ENCODE results near the gene CPLANE2.

The CPLANE2 gene

GRCh38 chr1:16206547-16207317 lies 30.3 kb downstream of the CPLANE2 start:
- H3K4me1 Mint-ChIP-seq: peaks cover 34% of the 10 kb centered on the region

GRCh38 chr1:16205891-16206546 lies 31.0 kb downstream of the CPLANE2 start:
- Mint-ChIP-seq H3K4me1 (peaks cover 34% of the 10 kb centered on the region), H3K4me3 (peak overlapping the region; percentile 87), H3K27ac (no peak overlapping the region), H3K9me3 (no peaks in the 10 kb centered on the region), H3K36me3 (ENCODE audit: low read depth) (no peaks in the 10 kb centered on the region), H3K27me3 (ENCODE audit: low read depth, poor library complexity) (peaks cover 18% of the 10 kb centered on the region)
- DNase-seq: no peak
- TF ChIP-seq CTCF (IDR thresholded peaks at IDR 0.05): no peak

More at GRCh38 chr1:16206547-16207317, 30.3 kb downstream of the CPLANE2 start:
- Mint-ChIP-seq H3K36me3 (ENCODE audit: low read depth) (no peaks in the 10 kb centered on the region), H3K4me3 (peak overlapping the region; percentile 87), H3K27me3 (ENCODE audit: low read depth, poor library complexity) (peaks cover 20% of the 10 kb centered on the region), H3K27ac (peak overlapping the region; percentile 78), H3K9me3 (no peaks in the 10 kb centered on the region)
- peak; percentile 97 for DNase-seq
- TF ChIP-seq CTCF (IDR thresholded peaks at IDR 0.05): no peak

GRCh38 chr1:16205334-16205671 lies 31.7 kb downstream of the CPLANE2 start:
- Mint-ChIP-seq H3K4me1 (peaks cover 34% of the 10 kb centered on the region), H3K27me3 (ENCODE audit: low read depth, poor library complexity) (peaks cover 14% of the 10 kb centered on the region), H3K27ac (no peak overlapping the region), H3K36me3 (ENCODE audit: low read depth) (no peaks in the 10 kb centered on the region), H3K4me3 (no peak overlapping the region), H3K9me3 (no peaks in the 10 kb centered on the region)
- no peak for TF ChIP-seq CTCF (IDR thresholded peaks at IDR 0.05)
- no peak for DNase-seq

- DNase-seq: peak; percentile 61
- peak; percentile 42 for TF ChIP-seq CTCF (IDR thresholded peaks at IDR 0.05)
- H3K27me3 Mint-ChIP-seq (ENCODE audit: low read depth, poor library complexity): peaks cover 14% of the 10 kb centered on the region
- no peaks in the 10 kb centered on the region for H3K36me3 Mint-ChIP-seq (ENCODE audit: low read depth)
- H3K9me3 Mint-ChIP-seq: no peaks in the 10 kb centered on the region
- peaks cover 34% of the 10 kb centered on the region for H3K4me1 Mint-ChIP-seq
- no peak overlapping the region for H3K27ac Mint-ChIP-seq
- no peak overlapping the region for H3K4me3 Mint-ChIP-seq
Observed at GRCh38 chr1:16204634-16205333, 32.2 kb downstream of the CPLANE2 start.

- Mint-ChIP-seq H3K27ac (no peak overlapping the region), H3K4me1 (peaks cover 29% of the 10 kb centered on the region), H3K36me3 (ENCODE audit: low read depth) (no peaks in the 10 kb centered on the region)
Observed at GRCh38 chr1:16204216-16204615, 32.8 kb downstream of the CPLANE2 start.

More at GRCh38 chr1:16204216-16204615, 32.8 kb downstream of the CPLANE2 start:
- peaks cover 10% of the 10 kb centered on the region for H3K27me3 Mint-ChIP-seq (ENCODE audit: low read depth, poor library complexity)
- no peak overlapping the region for H3K4me3 Mint-ChIP-seq
- no peaks in the 10 kb centered on the region for H3K9me3 Mint-ChIP-seq
- TF ChIP-seq CTCF (IDR thresholded peaks at IDR 0.05): no peak
- DNase-seq: no peak

Measured in nephron progenitor cell (in vitro differentiated cells).